ENCODE results near the gene FBXW10B.
"Not testable (repeated sequence)": the region's sequence is repeated elsewhere in the genome, so short reads cannot be mapped to it uniquely, and the experiment has no call there.

FBXW10B gene

GRCh38 chr17:15619331-15620058, at the start of gene FBXW10B:
TSS of gene FBXW10B (minus strand) at chr17:15619704. CDS start at chr17:15619512, 192 bp downstream.
- H3K9me3 ChIP-seq (ENCODE audit: control insufficient read depth, insufficient read depth, low read length); H3K27me3 ChIP-seq (ENCODE audit: control insufficient read depth, insufficient read depth, low read length); H3K4me3 ChIP-seq (ENCODE audit: low read depth, low read length); H3K4me1 ChIP-seq (ENCODE audit: control insufficient read depth, insufficient read depth, low read length); H3K36me3 ChIP-seq (ENCODE audit: control insufficient read depth, insufficient read depth, low read length); H3K9ac ChIP-seq (ENCODE audit: low read depth, low read length): not testable (repeated sequence)

- Histone ChIP-seq H3K9ac (ENCODE audit: low read depth, low read length) (no peak overlapping the region), H3K36me3 (ENCODE audit: control insufficient read depth, insufficient read depth, low read length) (peaks cover 5% of the 10 kb centered on the region), H3K4me3 (ENCODE audit: low read depth, low read length) (no peak overlapping the region), H3K9me3 (ENCODE audit: control insufficient read depth, insufficient read depth, low read length) (no peaks in the 10 kb centered on the region), H3K27me3 (ENCODE audit: control insufficient read depth, insufficient read depth, low read length) (no peaks in the 10 kb centered on the region), H3K4me1 (ENCODE audit: control insufficient read depth, insufficient read depth, low read length) (peaks cover 5% of the 10 kb centered on the region)
Measured at GRCh38 chr17:15663691-15664090, 44.2 kb upstream of the FBXW10B start.

DNA sequence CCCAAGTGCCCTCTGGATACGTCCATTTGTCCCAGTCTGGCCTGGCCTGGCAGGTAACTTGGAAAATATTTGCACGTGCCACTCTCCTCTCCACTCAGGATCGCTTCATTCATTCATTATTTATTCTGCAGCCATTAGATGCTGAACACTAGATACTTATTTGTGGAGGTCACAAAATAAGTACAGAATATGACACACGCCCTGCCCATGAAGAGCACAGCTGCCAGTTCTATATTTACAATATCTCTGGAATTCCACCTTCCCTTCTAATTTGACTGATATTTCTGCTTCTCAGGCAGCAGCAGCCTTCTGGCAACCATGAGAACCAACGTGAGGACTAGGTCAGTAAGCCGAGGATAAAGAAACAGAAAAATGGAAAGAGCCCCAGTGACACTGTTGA, 43.7 kb upstream of the FBXW10B start:
- Histone ChIP-seq H3K9ac (ENCODE audit: low read depth, low read length) (no peak overlapping the region), H3K36me3 (ENCODE audit: control insufficient read depth, insufficient read depth, low read length) (peaks cover 5% of the 10 kb centered on the region), H3K4me3 (ENCODE audit: low read depth, low read length) (no peak overlapping the region), H3K27me3 (ENCODE audit: control insufficient read depth, insufficient read depth, low read length) (no peaks in the 10 kb centered on the region), H3K4me1 (ENCODE audit: control insufficient read depth, insufficient read depth, low read length) (peaks cover 5% of the 10 kb centered on the region), H3K9me3 (ENCODE audit: control insufficient read depth, insufficient read depth, low read length) (no peaks in the 10 kb centered on the region)

GRCh38 chr17:15662681-15663080, 43.2 kb upstream of the FBXW10B start:
- H3K27me3 ChIP-seq (ENCODE audit: control insufficient read depth, insufficient read depth, low read length) = no peaks in the 10 kb centered on the region
- H3K9ac ChIP-seq (ENCODE audit: low read depth, low read length) = no peak overlapping the region
- H3K9me3 ChIP-seq (ENCODE audit: control insufficient read depth, insufficient read depth, low read length) = no peaks in the 10 kb centered on the region
- H3K4me3 ChIP-seq (ENCODE audit: low read depth, low read length) = no peak overlapping the region
- H3K36me3 ChIP-seq (ENCODE audit: control insufficient read depth, insufficient read depth, low read length) = peaks cover 5% of the 10 kb centered on the region
- H3K4me1 ChIP-seq (ENCODE audit: control insufficient read depth, insufficient read depth, low read length) = peaks cover 5% of the 10 kb centered on the region

DNA sequence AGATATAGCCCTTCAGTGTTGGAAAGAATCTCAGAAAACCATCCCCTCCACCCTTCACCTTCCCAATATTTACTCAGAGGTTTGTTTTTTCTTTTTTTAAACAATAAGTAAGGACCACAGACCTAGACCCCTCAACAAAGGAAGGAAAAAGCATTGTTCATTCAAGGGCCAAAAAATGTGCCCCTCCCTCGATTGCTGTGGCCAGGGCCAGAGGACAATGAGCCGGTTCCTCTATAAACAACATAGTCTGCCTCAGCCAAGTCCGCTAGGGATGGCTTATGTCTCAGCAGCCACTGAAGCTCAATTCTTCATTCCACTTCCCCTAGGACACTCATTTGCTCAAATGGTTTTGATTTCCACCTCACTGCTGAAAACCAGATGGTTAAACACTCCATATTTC, 40.6 kb upstream of the FBXW10B start:
- H3K9me3 ChIP-seq (ENCODE audit: control insufficient read depth, insufficient read depth, low read length) = no peaks in the 10 kb centered on the region

DNA sequence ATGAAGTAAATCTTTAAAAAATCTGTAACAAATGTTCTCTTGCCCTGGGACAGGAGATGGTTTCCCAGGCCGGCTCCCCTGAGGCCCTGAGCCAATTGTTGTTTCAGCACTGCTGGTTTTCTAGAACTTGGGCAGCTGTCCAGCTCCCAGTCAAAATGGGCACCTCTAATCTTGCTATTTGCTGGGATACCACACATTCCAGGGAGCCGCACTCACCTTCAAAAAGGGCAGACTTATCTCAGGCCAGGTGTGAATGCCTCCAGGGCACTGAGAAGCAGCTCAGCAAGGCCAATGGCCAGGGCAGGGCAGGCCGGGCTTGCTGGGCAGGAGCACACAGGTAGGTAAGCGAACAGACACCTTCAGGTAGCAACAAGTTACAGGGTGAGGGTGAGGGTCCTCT, 40.2 kb upstream of the FBXW10B start:
- Histone ChIP-seq H3K27me3 (ENCODE audit: control insufficient read depth, insufficient read depth, low read length) (no peaks in the 10 kb centered on the region), H3K36me3 (ENCODE audit: control insufficient read depth, insufficient read depth, low read length) (peaks cover 5% of the 10 kb centered on the region), H3K4me1 (ENCODE audit: control insufficient read depth, insufficient read depth, low read length) (peaks cover 10% of the 10 kb centered on the region), H3K4me3 (ENCODE audit: low read depth, low read length) (no peak overlapping the region), H3K9me3 (ENCODE audit: control insufficient read depth, insufficient read depth, low read length) (no peaks in the 10 kb centered on the region), H3K9ac (ENCODE audit: low read depth, low read length) (no peak overlapping the region)

More for the DNA sequence above, 40.6 kb upstream of the FBXW10B start:
- H3K36me3 ChIP-seq (ENCODE audit: control insufficient read depth, insufficient read depth, low read length) = peaks cover 5% of the 10 kb centered on the region
- H3K9ac ChIP-seq (ENCODE audit: low read depth, low read length) = no peak overlapping the region
- no peak overlapping the region for H3K4me3 ChIP-seq (ENCODE audit: low read depth, low read length)
- H3K27me3 ChIP-seq (ENCODE audit: control insufficient read depth, insufficient read depth, low read length) = no peaks in the 10 kb centered on the region
- peaks cover 7% of the 10 kb centered on the region for H3K4me1 ChIP-seq (ENCODE audit: control insufficient read depth, insufficient read depth, low read length)

DNA sequence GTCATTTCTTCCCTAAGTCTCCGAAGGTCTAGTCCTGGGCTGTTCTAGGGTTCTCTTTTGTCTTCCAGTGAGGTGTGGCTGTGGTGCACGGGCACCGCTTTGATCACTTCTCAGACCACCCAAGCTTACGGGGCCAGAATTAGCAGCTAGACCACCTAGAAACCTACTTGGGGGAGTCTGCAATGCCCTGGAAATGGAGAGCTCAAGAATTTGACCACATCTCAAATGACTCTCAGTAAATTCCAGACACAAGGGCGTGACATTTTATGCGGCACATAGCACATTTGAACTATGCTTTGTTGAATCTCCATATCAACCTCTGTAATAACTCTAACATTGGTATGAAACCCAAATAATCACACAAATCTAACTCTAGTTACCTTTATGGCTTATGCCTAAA, 39.7 kb upstream of the FBXW10B start:
- Histone ChIP-seq H3K27me3 (ENCODE audit: control insufficient read depth, insufficient read depth, low read length) (no peaks in the 10 kb centered on the region), H3K36me3 (ENCODE audit: control insufficient read depth, insufficient read depth, low read length) (peaks cover 3% of the 10 kb centered on the region), H3K4me1 (ENCODE audit: control insufficient read depth, insufficient read depth, low read length) (peaks cover 10% of the 10 kb centered on the region), H3K9me3 (ENCODE audit: control insufficient read depth, insufficient read depth, low read length) (no peaks in the 10 kb centered on the region), H3K4me3 (ENCODE audit: low read depth, low read length) (no peak overlapping the region), H3K9ac (ENCODE audit: low read depth, low read length) (no peak overlapping the region)

GRCh38 chr17:15658296-15658695, 38.8 kb upstream of the FBXW10B start:
- Histone ChIP-seq H3K4me3 (ENCODE audit: low read depth, low read length) (no peak overlapping the region), H3K36me3 (ENCODE audit: control insufficient read depth, insufficient read depth, low read length) (no peaks in the 10 kb centered on the region), H3K9ac (ENCODE audit: low read depth, low read length) (no peak overlapping the region), H3K27me3 (ENCODE audit: control insufficient read depth, insufficient read depth, low read length) (no peaks in the 10 kb centered on the region), H3K4me1 (ENCODE audit: control insufficient read depth, insufficient read depth, low read length) (peaks cover 10% of the 10 kb centered on the region), H3K9me3 (ENCODE audit: control insufficient read depth, insufficient read depth, low read length) (no peaks in the 10 kb centered on the region)

DNA sequence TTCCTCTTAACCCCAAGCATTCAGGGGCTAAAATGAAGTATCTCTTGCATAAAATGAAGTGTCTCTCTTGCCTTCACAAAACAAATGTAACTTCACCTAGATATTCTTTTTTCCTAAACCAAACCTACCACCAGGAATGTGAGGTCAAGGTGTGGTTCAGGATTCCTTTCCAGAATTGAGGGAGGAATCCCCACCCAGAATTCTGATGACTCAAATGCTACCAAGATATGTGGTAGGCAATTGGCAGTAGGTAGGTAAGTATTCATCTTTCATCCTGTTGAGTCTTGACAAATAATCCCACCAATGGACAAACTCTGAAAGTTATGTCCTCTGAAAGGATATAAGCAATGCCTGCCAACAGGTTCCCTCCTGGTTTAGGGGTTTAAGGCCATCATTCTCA, 38.4 kb upstream of the FBXW10B start:
- Histone ChIP-seq H3K27me3 (ENCODE audit: control insufficient read depth, insufficient read depth, low read length) (no peaks in the 10 kb centered on the region), H3K9me3 (ENCODE audit: control insufficient read depth, insufficient read depth, low read length) (no peaks in the 10 kb centered on the region), H3K4me3 (ENCODE audit: low read depth, low read length) (no peak overlapping the region), H3K4me1 (ENCODE audit: control insufficient read depth, insufficient read depth, low read length) (peaks cover 10% of the 10 kb centered on the region), H3K9ac (ENCODE audit: low read depth, low read length) (no peak overlapping the region), H3K36me3 (ENCODE audit: control insufficient read depth, insufficient read depth, low read length) (no peaks in the 10 kb centered on the region)

GRCh38 chr17:15654886-15655561, 35.5 kb upstream of the FBXW10B start:
- Histone ChIP-seq H3K9ac (ENCODE audit: low read depth, low read length) (no peak overlapping the region), H3K4me1 (ENCODE audit: control insufficient read depth, insufficient read depth, low read length) (peaks cover 12% of the 10 kb centered on the region), H3K9me3 (ENCODE audit: control insufficient read depth, insufficient read depth, low read length) (no peaks in the 10 kb centered on the region), H3K27me3 (ENCODE audit: control insufficient read depth, insufficient read depth, low read length) (no peaks in the 10 kb centered on the region), H3K36me3 (ENCODE audit: control insufficient read depth, insufficient read depth, low read length) (no peaks in the 10 kb centered on the region), H3K4me3 (ENCODE audit: low read depth, low read length) (no peak overlapping the region)

DNA sequence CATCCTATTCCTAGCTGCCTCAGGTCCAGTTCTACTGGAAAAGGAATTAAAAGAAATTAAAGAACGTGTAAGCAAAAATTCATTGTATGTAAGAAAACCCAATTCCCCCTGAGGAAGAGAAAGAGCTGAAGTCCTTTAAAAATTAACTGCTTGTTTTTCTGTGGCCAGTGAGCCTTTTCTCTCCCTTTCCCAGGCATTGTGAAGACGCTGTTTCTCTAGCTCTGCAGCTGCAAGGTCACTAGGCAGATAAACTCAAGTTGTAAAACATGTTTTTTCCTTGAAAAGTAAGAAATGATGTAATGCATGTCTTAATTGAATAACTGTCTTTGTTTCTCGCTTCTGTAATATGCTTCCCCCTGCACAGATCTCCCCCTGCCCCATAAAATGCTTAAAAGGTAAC, 34.9 kb upstream of the FBXW10B start:
- H3K36me3 ChIP-seq (ENCODE audit: control insufficient read depth, insufficient read depth, low read length); H3K27me3 ChIP-seq (ENCODE audit: control insufficient read depth, insufficient read depth, low read length); H3K9ac ChIP-seq (ENCODE audit: low read depth, low read length); H3K9me3 ChIP-seq (ENCODE audit: control insufficient read depth, insufficient read depth, low read length); H3K4me3 ChIP-seq (ENCODE audit: low read depth, low read length): not testable (repeated sequence)
- peaks cover 12% of the 10 kb centered on the region for H3K4me1 ChIP-seq (ENCODE audit: control insufficient read depth, insufficient read depth, low read length)

DNA sequence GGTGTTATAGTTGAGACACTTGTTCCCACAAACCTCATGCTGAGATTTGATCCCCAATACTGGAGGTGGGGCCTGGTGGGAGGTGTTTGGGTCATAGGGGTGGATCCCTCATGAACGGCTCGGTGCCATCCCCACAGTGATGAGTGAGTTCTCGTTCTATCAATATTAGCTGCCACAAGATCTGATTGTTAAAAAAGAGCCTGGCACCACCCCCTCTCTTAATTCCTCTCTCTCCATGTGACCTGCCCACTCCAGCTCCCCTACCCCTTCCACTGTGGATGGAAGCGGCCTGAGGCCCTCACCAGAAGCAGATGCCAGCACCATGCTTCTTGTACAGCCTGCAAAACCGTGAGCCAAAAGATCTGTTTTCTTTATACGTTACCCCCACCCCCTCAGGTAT, 33.5 kb upstream of the FBXW10B start:
- Histone ChIP-seq H3K27me3 (ENCODE audit: control insufficient read depth, insufficient read depth, low read length) (no peaks in the 10 kb centered on the region), H3K9ac (ENCODE audit: low read depth, low read length) (no peak overlapping the region), H3K9me3 (ENCODE audit: control insufficient read depth, insufficient read depth, low read length) (no peaks in the 10 kb centered on the region), H3K4me1 (ENCODE audit: control insufficient read depth, insufficient read depth, low read length) (peaks cover 12% of the 10 kb centered on the region), H3K36me3 (ENCODE audit: control insufficient read depth, insufficient read depth, low read length) (no peaks in the 10 kb centered on the region), H3K4me3 (ENCODE audit: low read depth, low read length) (no peak overlapping the region)
